HG02840 (cell line): ENCODE measurements around the gene LTB4R2.

Experiments used
- ATAC-seq: cut with Tn5 transposase; IDR thresholded peaks from one replicate; pipeline ENCODE4 v1.9.1; 2021; ENCODE audit warnings: mild to moderate bottlenecking, moderate library complexity, moderate number of reproducible peaks; ENCODE audit not compliant: unreplicated experiment, low FRiP score

LTB4R2 gene

DNA sequence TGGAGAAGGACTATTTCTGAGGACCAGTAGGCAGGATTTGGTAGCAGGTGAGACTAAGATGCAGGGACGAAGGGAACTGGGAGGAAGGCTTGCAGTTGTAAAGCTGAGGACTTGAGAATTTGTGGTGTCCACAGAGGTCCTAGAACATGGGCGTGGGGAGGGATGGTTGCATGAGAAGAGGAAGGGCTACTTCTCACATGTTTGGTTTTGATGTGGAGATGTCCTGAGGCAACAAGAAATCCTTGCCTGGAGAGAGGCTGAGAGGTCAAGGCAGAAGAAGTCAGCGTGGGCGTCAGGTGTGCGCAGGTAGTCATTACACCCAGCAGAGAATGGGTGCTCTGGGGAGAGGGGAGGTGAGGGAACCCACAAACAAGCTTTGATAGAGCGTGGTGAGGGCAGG is 32.9 kb upstream of the LTB4R2 start:
- ATAC-seq: no peak

DNA sequence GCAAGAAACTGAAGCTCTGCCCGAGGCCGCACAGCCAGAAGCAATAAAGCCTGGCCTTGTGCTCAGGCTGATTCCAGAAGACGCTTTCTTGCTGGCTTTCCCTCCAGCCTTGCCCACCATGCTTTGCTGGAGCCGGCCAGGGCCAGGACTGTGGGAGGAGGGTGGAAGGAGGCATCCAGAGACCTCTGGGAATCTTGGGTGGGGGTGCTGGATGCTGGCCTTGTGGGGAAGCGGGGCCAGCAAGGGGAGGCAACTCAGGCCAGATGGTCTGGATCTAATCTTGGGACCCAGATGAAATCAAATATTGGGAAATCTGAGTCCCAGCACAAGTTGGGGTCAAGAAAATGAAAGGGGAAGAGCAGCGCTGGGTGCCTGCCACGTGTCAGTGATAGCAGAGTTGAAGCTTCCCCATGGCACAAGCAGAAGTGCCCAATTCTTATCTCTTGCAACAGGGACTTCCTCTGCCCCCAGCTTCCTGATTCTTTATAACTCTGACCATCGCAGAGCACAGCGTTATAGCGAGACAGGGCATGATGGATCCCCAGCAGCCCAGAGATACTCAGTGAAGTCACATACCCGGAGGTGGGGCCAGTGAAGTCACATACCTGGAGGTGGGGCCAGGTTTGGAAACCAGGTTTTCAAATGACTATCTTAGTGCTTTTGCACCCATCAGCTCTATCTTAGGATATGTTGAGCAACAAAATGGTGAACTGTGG is 32.2 kb upstream of the LTB4R2 start:
- no peak for ATAC-seq

DNA sequence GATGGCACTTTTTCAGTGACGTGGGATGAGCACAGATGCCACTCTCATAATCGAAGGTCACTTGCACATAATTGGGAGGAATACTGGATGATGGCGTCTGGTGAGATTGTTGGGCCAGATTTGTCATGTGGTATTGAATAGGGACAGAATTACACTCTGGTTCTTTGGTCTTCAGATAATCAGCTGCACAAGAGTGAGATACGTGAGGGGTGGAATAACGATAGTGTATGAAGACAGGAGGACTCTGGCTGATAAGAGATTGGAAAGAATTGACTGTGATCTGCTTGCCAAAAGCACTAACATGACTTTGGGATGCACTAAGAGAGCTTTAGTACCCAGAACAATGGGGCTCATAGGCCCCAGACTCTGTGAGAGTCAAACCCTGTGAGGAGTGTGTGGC is 31.5 kb upstream of the LTB4R2 start:
- ATAC-seq: no peak

DNA sequence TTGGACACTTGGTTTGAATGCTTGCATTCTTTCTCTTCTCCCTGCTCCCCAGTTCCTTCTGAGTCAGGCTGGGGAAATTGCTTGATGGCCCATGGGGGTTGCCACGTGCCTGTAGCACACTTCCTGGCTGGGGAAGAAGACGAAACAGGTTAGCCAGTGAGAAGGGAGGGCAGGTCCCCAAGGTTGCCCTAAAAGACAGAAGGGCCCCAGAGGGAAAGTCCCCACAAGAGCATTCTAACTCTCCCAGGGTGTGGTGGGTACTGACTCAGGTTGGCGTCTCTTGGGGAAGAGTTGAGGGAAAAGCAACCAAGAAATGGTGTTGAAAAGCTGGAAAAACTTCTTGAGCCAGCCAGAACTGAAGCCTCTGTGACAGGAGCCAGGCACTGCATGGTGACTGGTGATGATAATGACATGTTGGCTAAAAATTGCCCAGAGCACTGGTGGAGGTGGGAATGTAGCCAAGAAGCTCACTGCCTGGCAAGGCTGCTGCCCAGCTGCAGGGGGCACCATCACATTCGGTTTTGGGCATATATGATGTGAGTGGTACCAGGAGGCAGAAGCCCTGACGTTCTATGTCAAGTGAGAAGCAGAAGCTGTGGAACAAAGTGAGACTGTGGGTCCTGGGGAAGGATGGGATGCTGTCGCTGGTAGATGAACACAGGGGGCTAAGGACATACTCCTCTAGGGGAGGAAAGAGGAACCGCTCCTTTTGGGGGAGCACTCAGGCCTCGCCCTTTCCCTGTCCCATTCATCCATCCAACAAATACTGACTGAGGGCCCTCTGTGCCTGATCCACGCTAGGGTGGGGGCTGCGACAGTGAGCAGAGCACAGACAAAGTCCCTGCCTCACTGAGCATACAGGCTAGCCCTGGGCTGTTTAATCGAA is 30.4 kb upstream of the LTB4R2 start:
- ATAC-seq: no peak

DNA sequence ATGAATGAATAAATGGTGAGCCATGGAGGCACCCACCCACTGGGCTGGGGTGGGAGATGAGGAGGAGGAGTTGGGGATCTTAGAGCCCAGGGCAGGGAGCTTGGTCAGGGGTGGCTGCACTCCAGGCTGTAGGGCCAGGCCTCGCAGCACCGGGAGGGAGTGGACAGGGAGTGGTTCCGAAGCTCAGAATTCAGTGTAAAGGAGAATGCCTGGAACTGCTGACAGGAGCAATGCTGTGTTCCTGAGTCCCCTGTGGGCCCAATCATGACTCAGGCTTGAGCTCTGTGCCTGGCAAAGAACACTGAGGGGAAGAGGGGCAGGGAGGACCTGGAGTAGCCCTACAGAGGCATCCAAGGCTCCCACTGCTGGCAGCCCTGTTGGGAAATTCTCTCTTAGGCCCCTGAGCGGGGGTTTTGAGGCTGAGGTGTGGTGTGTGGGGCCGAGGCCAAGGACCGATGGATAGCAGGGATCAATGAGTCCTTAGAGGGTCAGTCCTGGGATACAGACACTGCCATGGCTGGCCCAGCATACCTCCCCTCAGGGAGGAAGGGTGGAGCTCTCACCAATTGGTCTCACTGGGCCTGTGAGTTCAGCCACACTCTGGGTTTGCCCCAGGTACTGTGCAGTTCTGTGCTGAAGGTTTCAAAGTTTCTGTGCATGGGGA is 29.0 kb upstream of the LTB4R2 start:
- no peak for ATAC-seq

DNA sequence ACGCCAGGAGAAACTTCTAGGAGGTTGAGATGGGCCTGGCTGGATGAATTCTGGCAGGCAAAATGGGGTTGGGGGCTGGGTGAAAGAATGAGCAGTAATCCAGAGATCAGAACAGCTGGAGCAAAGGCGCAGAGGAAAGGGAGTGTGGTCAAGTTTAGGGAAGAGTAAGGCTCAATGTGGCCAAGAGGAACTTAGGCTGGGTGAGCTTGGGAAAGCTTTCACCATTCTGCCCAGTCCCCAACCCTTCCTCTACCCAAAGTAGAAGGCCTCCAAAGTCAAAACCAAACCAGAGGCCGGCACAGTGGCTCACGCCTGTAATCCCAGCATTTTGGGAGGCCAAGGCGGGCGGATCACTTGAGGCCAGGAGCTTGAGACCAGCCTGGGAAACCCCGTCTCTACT is 28.3 kb upstream of the LTB4R2 start:
- no peak for ATAC-seq

DNA sequence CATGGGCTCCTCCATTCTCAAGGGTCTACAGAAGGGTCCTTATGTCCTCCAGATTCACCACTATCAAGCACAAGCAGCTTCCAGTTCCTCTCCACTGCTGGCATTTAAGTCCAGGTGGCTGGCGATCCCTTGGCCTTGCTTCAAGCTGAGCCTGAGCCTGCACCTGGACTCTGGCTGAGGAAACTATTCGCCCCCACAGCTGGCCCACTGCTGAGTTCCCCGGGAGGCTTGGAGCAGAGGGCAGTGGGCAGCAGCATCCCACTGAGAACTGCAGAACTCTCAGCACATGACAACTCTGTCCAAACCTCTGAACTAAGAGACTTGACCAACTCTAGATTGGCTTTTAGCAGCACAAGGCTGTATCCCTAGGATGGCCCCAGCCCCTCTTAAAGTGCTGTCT is 27.2 kb upstream of the LTB4R2 start:
- ATAC-seq: no peak

DNA sequence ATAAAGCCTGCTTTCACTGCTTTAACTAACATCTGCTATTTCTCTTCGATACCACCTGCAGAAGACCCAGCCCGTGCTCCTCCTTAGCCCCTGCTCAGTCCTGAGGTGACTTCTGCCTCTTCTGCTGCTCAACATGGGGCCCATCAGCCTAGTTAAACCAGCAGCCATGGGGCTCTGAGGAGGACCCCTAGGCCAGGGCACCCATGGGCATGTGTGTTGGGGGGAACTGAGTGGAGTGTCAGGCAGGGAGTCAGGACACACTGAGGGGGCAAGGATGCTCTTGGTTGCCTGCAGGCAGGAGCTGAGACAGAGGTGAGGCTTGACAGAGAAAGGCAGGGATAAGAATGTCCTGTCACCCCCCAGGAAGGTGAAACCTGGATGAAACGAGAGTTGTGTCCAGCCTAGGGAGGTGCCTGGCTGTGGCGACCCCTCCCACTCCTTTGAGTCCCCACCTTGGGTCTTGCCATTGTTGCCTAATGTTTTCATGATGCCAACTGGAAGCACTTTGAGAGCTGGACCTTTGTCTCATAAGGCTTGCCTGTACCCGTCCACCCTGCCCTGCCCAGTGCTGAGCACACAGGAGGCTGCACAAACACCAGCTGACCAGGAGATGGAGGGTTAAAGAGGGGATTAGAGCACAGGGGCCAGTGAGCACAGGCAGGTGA is 26.0 kb upstream of the LTB4R2 start:
- ATAC-seq: no peak

DNA sequence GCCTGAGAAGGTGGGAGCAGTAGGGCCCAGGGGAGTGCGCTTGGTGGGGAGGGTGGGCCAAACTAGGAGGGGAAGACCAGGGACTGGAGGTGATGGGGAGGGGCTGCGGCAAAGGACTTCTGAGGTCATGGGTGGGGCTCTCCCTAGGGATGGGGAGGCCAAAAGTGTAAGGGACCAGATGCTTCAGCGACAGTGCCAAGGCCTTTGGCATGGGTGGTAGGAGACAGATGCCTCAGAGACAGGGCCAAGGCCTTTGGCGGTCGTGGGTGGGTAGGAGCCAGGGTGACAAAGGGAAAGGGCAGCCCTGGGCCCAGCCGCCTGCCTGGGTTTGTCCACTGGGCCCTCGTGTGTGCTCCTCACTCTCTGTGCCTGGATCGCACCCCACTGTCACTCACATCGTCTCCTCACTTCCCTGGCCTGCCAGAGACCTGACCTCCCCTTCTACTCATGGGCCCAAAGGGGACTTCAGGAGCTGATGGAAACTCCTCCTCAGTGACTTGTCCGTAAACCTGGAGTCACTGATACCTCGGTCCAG is 25.4 kb upstream of the LTB4R2 start:
- no peak for ATAC-seq

DNA sequence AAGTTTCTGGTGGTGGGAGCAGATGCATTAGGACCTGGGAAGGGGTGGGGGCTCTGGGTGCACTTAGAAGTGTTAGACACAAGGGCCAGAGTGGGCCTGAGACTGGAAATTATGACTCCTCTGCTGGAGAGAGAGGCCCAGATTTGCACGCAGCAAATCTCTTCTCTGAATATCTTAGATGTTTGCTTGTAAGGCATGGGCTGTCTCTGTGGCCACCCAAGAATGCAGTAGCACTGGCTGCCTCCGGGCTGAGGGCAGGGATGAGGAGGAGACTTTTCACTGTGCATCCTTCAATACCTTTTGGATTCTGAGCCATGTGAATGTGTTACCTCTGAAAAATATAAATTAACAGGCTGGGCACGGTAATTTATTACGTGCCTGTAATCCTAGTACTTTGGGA is 24.6 kb upstream of the LTB4R2 start:
- no peak for ATAC-seq

DNA sequence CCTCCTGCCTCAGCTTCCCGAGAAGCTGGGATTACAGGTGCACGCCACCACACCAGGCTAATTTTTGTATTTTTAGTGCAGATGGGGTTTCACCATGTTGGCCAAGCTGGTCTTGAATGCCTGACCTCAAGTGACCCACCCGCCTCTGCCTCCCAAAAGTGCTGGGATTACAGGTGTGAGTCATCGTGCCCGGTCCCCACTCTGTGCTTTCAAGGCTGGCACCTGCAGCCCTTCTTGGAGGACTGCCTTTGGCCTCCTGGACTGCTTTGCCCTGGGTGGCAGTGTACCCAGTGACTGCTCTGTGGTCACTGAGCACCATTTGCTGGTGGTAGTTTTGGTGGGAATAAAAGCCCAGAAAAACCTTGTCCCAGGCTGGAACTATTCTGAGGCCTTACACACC is 22.9 kb upstream of the LTB4R2 start:
- ATAC-seq: no peak

DNA sequence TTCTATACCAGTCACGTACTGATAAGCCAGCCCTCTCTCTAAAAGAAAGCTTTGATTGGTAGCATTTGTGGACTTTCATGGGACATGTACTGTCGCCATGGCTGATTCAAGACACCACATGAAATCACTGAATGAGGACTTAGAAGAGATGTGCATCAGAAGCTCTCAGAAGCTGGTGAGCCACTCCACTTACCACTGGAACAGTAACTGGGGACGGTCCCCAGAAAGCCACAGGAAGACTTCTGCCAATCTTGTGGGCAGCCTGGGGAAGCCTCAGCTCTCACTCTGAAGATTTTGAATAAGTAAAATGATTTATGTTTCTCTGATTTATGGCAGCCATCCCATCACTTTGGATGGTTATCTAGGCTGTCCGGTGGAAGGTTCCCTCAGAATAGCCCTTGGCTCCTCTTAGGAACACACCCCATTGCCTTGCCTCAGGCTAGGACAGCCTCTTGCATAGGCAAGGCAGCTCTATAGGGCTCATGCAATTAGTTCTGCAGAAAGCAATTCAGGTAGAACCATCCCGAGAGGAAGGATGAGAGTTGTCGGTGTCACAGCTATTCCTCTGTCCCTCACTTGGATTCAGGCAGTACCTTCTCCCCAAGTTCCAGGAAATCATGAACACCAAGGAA is 20.2 kb upstream of the LTB4R2 start:
- ATAC-seq: no peak

DNA sequence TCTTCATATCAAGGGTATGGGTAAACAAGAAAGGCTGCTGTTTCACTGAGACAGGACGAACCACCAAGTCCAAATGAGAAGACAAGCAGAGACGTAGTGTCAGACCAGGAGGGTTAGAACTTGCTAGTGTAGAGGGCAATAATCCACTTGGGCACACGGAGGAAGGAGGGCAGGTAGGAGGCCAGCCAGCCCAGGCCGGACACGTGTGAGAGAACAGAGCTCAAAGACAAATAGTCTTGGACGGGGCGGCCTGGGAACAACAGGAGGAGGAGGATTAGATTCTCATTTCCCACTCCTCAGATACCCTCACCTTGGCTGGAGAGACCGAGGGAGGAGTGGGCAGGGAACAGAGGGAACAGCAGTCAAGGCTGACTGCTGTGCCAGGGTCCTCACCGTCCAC is 19.2 kb upstream of the LTB4R2 start:
- ATAC-seq: no peak

DNA sequence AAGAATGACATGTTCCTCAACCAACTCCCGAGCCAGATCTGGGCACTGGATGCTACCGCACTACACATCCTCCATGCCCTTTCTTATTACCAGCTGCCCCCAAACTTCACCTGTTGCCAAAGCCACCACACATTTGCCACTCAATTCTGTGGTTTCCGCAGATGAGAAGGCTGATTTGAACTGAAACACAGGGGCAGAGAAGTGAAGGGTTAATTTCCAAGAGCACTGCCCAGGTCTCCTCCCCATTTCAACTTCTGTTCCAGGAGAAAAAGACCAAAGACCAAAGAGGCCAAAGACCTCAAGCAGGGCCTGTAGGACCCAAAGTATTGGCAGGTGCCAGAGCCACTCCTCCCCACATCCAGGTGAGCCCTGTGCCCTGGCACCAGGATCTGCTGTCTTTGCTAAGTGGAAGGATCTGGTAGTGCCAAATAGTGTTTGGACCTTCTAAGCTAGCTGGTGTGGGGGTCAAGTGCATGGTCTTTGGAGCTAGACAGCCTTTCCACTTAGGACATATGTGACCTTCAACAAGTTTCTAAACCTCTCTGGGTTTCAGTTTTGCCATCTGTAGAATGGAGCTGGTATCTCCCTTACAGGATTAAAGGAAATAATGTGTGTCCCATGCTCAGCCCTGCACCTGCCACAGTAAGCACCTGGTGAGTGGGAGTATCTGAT is 18.4 kb upstream of the LTB4R2 start:
- ATAC-seq: no peak

DNA sequence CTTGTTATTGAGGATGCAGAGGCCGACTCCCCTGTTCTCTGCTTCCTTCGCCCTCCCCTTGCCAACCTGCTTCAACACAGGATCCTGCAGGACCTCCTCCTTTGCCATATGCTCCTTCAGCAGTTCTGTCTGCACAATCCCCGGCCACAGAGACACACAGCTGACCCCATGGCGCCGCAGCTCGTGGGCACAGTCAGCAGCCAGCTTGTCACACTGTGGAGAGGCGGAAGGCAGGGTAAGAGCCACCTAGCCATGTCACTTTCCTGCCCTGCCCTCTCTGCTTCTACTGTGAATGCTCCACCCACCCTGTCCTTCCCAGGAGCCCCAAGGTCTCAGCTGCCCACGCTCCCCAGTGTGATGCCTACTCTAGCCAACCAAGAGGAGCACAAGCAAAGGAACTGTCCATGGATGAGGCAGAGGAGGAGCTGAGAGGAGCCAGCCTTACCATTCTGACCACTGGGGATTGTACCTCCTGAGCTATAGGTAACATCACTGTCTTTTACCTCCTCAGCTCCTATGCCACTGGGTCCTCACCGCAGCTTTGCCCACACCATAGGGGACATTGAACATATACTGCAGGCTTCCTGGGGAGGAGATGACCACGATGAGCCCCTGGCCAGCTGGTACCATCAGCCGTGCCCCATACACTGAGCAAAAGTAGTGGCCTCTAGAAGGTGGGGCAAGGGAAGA is 17.7 kb upstream of the LTB4R2 start:
- ATAC-seq: no peak

DNA sequence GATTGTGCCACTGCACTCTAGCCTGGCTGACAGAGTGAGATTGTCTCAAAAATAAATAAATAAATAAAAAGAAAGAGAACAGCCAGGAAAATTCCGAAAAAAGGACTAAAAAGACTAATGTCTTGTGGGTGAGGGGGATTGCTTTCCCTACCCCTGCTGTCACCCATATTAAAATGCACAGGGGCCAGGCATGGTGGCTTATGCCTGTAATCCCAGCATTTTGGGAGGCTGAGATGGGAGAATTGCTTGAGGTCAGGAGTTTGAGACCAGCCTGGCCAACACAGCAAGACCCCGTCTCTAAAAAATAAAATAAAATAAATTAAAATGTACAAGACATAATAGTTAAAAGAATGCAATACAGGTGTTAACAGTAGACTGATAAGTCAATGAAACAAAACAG is 16.4 kb upstream of the LTB4R2 start:
- ATAC-seq: no peak

DNA sequence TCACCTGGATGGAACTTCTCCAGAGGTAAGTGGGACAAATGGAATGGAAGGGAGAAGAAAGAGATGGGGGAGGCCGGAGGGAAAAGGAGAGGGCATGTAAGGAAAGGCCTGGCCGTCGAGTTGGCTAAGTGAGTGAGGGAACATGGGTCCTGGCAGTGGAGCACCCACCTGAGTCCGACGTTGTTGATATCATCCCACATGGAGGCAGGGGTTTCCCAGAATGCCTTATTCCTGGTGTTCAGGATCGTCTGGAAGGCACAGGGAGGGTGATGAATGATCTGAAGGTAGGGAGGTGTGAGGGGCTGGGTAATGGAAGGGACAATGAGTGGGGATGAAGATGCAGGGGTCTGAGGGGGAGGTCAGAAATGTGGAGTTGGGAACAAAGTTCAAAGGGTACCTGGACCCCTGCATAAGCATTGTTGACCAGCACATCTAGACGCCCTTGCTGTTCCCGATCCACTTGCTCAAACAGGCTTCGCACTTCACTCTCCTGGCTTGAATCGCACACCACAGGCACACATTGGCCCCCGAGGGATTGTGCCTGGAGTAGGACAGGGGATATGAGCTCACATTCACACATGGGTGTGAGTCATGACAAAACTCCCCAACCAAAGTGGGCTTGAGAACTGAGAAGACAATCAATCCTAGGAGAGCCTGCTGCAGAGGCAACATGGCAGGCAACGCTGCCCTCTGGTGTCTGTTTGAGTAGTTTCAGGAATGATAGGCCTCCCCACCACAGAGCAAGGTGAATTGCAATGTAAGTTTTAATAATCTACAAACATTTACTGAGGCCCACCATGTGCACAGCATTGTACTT is 13.4 kb upstream of the LTB4R2 start:
- peak; percentile 42 for ATAC-seq
